Natural killer cell (primary cell): ENCODE measurements around the gene NDRG2. TPM values are rescaled to one million over a fixed set of nuclear protein-coding genes. Genes with fewer than 3 reads are reported as not detected.
A peak's percentile ranks its signal among the peaks of the same experiment; 100 is the strongest.
"Not testable (repeated sequence)": the region's sequence is repeated elsewhere in the genome, so short reads cannot be mapped to it uniquely, and the experiment has no call there.

Source experiments
- ATAC-seq, 3 donors: fragments of 150-1000 bp in 2 of 3; fragments of 200-7000 bp in 1 of 3; cut with Tn5 transposase; 1 replicate in 1 of 3; 2 replicates in 2 of 3; pipeline ENCODE4 v1.10.0; 2021; ENCODE audit warnings: mild to moderate bottlenecking in 2 of 3, moderate library complexity in 2 of 3
- DNase-seq, 2 donors: peaks; one replicate each; pipeline versions ENCODE4 v3.0.0 to v3.0.0-alpha.2; 2013 to 2021; ENCODE audit warnings: mixed read lengths in 1 of 2
- H3K27ac ChIP-seq: one replicate; pipeline ENCODE4 v1.5.1; 2013; ENCODE audit warnings: mild to moderate bottlenecking, low read length
- H3K27me3 ChIP-seq: one replicate; pipeline ENCODE4 v1.6.1; 2013; ENCODE audit warnings: low read length; ENCODE audit not compliant: control insufficient read depth, insufficient read depth
- H3K36me3 ChIP-seq: one replicate; pipeline ENCODE4 v1.6.1; 2013; ENCODE audit warnings: low read length; ENCODE audit not compliant: control insufficient read depth, insufficient read depth
- H3K4me1 ChIP-seq: one replicate; pipeline ENCODE4 v1.6.1; 2013; ENCODE audit warnings: low read length; ENCODE audit not compliant: control insufficient read depth, insufficient read depth
- H3K4me3 ChIP-seq: one replicate; pipeline ENCODE4 v1.5.1; 2013; ENCODE audit warnings: low read length
- H3K9me3 ChIP-seq: one replicate; pipeline ENCODE4 v1.6.1; 2013; ENCODE audit warnings: low read length; ENCODE audit not compliant: control insufficient read depth, insufficient read depth
- H3K27ac Mint-ChIP-seq, 2 donors: one replicate each; pipeline ENCODE4 v1.8.0; 2022; ENCODE audit warnings: mild to moderate bottlenecking in 2 of 2, mixed read lengths in 2 of 2, moderate library complexity in 1 of 2
- H3K27me3 Mint-ChIP-seq, 2 donors: one replicate each; pipeline ENCODE4 v1.8.0; 2022; ENCODE audit warnings: low read depth in 2 of 2, mixed read lengths in 2 of 2
- H3K36me3 Mint-ChIP-seq: one replicate; pipeline ENCODE4 v1.8.0; 2022; ENCODE audit warnings: mixed read lengths
- H3K4me1 Mint-ChIP-seq, 2 donors: one replicate each; pipeline ENCODE4 v1.8.0; 2022; ENCODE audit warnings: mixed read lengths in 2 of 2
- H3K4me3 Mint-ChIP-seq: one replicate; pipeline ENCODE4 v1.8.0; 2022; ENCODE audit warnings: mild to moderate bottlenecking, moderate library complexity, mixed read lengths
- H3K9me3 Mint-ChIP-seq, 2 donors: one replicate each; pipeline ENCODE4 v1.8.0; 2022; ENCODE audit warnings: mixed read lengths in 2 of 2
- CTCF ChIP-seq: fragments of 200-600 bp; IDR thresholded peaks from one replicate; pipeline ENCODE4 v1.8.0; 2022; ENCODE audit warnings: antibody characterized with exemption
- WGBS: methylation state at CpG from one replicate; pipeline ENCODE4 v1.1.7; 2013; ENCODE audit warnings: missing lambda C conversion rate; ENCODE audit not compliant: insufficient coverage; 5-methylcytosine and 5-hydroxymethylcytosine counted together
- intact Hi-C: fragments of 100-400 bp; cut with micrococcal nuclease; formaldehyde crosslinking; loops from one replicate; pipeline ENCODE4 v1.14.2; 2022
- total RNA-seq, 4 donors: library from RNA; stranded (reverse); fragments of 120-200 nt in 1 of 4; gene quantifications; one replicate each; pipeline versions ENCODE4 v1.2.3 to v1.2.4, GENCODE V29; 2013 to 2022

NDRG2 gene
- total RNA-seq, 3 donors from 2014 or later (not counting 1 experiment from before 2014, with no cell fraction given), result 11.2 to 14.6 (median 13.6) TPM

GRCh38 chr14:20989471-20989786 is 35.4 kb downstream of the NDRG2 start:
- no peak for DNase-seq
- no peaks in the 10 kb centered on the region for H3K9me3 ChIP-seq
- Mint-ChIP-seq H3K27me3 (peaks cover 0 to 2% of the 10 kb centered on the region in 2 donors), H3K9me3 (no peaks in the 10 kb centered on the region), H3K27ac (peak overlapping the region; percentile 78 to 88), H3K4me3 (peak overlapping the region; percentile 91), H3K4me1 (peaks cover 22 to 28% of the 10 kb centered on the region in 2 donors), H3K36me3 (peaks cover under 1% of the 10 kb centered on the region)
- H3K27me3 ChIP-seq, result no peaks in the 10 kb centered on the region
- peak overlapping the region; percentile 58 for H3K27ac ChIP-seq
- no peak for ATAC-seq
- peak overlapping the region; percentile 74 for H3K4me3 ChIP-seq
- intact Hi-C loops, result no loop called here
- TF ChIP-seq CTCF, result no peak
- 3% methylated on average over 6 of the region's 11 CpGs for WGBS
- H3K36me3 ChIP-seq, result peaks cover 23% of the 10 kb centered on the region
- peaks cover 16% of the 10 kb centered on the region for H3K4me1 ChIP-seq

DNA sequence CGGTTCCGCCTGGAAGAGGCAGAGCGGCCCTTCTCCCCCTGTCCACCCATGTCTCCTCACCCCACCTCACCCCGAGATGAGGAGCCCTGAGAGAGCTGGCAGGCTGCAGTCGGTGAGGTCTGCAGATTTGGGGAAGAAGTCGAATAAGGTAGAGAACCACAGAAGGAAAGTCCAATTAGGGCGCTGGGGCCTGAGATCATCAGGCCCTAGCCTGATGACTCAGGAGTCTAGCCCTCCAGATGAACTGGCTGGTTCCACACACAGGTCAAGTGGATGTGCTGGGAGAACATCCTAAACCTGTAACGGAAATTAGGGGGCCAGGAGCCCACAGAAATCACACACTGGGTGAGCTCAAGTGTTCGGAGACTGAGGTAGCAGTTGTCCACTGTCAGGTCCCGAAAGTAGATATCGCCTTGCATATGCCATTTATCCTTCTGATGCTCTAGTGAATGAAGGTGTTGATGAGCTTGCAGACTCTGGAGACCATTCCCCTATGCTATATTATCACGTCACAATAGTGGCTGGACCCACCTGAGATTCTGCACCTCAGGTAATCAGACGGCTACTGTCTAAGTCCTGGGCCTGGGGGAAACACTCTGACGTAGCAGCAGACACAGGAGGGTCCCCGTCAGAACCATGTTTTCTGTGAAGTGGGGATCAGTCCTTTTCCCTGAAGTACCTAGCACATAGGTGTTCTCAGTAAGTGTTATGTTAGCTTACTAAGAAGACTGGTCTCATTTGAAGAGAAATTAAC is 36.0 kb downstream of the NDRG2 start:
- H3K27ac Mint-ChIP-seq, result no peak overlapping the region
- WGBS, result 82% methylated on average over 15 of the region's 15 CpGs
- peaks cover 0 to 7% of the 10 kb centered on the region in 2 donors for H3K27me3 Mint-ChIP-seq
- H3K4me3 Mint-ChIP-seq, result no peak overlapping the region
- no peak for TF ChIP-seq CTCF
- DNase-seq (peak in 1 of 2 donors; percentile 18), ATAC-seq (no peak)
- Histone ChIP-seq H3K9me3 (no peaks in the 10 kb centered on the region), H3K4me1 (peaks cover 16% of the 10 kb centered on the region), H3K27ac (peak overlapping the region; percentile 58), H3K36me3 (peaks cover 18% of the 10 kb centered on the region), H3K27me3 (no peaks in the 10 kb centered on the region), H3K4me3 (peak overlapping the region; percentile 74)
- H3K36me3 Mint-ChIP-seq, result no peaks in the 10 kb centered on the region
- H3K4me1 Mint-ChIP-seq, result peaks cover 22 to 27% of the 10 kb centered on the region in 2 donors
- H3K9me3 Mint-ChIP-seq, result no peaks in the 10 kb centered on the region
- intact Hi-C loops, result no loop called here

- TF ChIP-seq CTCF, result no peak
- 66% methylated on average over 2 of the region's 2 CpGs for WGBS
- Histone ChIP-seq H3K36me3 (peaks cover under 1% of the 10 kb centered on the region), H3K4me3 (no peak overlapping the region), H3K9me3 (no peaks in the 10 kb centered on the region), H3K27me3 (no peaks in the 10 kb centered on the region), H3K4me1 (peaks cover 16% of the 10 kb centered on the region), H3K27ac (no peak overlapping the region)
- Mint-ChIP-seq H3K27me3 (peaks cover 6 to 22% of the 10 kb centered on the region in 2 donors), H3K4me3 (no peak overlapping the region), H3K27ac (no peak overlapping the region), H3K4me1 (peaks cover 19 to 20% of the 10 kb centered on the region in 2 donors), H3K9me3 (no peaks in the 10 kb centered on the region), H3K36me3 (no peaks in the 10 kb centered on the region)
- intact Hi-C loops, result no loop called here
- ATAC-seq, result no peak
- DNase-seq, result no peak
These were observed 38.0 kb downstream of the NDRG2 start for GRCh38 chr14:20986811-20987210.

DNA sequence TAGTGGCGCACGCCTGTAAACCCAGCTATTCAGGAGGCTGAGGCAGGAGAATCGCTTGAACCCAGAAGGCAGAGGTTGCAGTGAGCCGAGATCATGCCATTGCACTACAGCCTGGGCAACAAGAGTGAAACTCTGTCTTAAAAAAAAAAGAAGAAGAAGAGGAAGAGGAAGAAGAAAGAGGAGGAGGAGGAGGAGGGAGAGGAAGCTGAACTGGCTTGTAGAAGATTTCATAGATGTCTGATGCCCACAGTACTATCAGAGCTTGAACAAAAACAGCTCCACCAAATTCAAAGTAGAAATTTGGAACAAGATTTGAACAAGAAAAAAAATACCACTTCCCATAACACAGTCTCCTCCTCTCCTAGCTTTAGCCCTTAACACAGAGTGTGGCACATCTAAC is 39.2 kb downstream of the NDRG2 start:
- H3K4me1 Mint-ChIP-seq, result peaks cover 10% of the 10 kb centered on the region in 2 donors
- H3K36me3 Mint-ChIP-seq, H3K27ac Mint-ChIP-seq, H3K4me3 Mint-ChIP-seq, H3K27me3 ChIP-seq, H3K9me3 ChIP-seq, H3K27ac ChIP-seq, H3K36me3 ChIP-seq, ATAC-seq, H3K9me3 Mint-ChIP-seq, DNase-seq, intact Hi-C loops, H3K4me3 ChIP-seq: not testable (repeated sequence)
- peaks cover 12% of the 10 kb centered on the region for H3K4me1 ChIP-seq
- H3K27me3 Mint-ChIP-seq, result peaks cover 8 to 22% of the 10 kb centered on the region in 2 donors
- WGBS, result 90% methylated on average over 4 of the region's 4 CpGs
